NCI-H2107 (cell line): ENCODE data around the gene CDKL1.
"Not testable (repeated sequence)": the region's sequence is repeated elsewhere in the genome, so short reads cannot be mapped to it uniquely, and the experiment has no call there.

Source experiments
- DNase-seq: peaks from one replicate; lab custom pipeline; 2025; lab: John Stamatoyannopoulos, UW

The CDKL1 gene

DNA sequence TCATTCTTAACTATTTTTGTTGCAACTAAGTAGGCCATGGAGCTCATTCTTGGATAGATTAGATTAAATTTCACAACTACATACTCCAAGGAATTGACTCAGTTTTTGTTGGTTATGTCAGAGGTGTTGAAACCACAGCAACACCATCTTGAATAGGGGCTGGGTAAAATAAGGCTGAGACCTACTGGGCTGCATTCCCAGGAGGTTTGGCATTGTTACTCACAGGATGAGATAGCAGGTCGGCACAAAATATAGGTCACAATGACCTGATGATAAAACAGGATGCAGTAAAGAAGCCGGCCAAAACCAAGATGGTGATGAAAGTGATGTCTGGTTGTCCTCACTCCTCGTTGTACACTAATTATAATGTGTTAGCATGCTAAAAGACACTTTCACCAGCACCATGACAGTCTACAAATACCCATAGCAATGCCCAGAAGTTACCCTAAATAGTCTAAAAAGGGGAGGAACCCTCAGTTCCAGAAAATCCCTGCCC lies 63.6 kb downstream of the CDKL1 start:
- no peak for DNase-seq

GRCh38 chr14:50331596-50331995 lies 65.1 kb downstream of the CDKL1 start:
- DNase-seq: no peak

DNA sequence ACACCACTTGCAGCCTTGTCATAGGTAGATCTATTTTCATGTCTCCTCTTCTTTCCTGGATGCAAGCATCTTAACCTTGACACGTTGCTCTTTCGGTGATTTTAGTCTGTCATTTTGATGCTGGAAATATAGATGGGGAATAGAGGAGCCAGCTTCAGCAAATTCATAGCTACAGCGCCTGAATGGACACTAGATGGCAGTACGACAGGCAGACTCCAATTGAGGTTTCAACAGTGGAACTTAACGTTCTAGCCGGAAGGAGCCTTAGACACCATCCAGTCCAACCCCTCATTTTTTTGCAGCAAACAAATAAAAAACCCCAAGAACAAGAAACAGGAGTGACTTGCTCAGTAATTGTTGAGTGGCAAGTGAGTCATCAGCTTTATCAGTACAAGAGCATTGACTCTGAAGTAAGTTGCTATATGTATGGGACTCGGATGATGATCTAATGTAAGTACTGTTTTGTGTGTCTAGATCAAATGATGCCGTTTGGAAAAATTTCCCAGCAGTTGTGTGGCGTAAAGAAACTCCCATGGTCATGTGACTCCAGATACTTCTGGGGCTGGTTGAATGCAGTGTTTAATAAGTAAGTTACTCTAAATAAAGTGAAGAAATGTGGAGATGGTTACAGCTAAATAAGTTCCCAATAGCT lies 75.5 kb downstream of the CDKL1 start:
- peak; percentile 84 for DNase-seq

DNA sequence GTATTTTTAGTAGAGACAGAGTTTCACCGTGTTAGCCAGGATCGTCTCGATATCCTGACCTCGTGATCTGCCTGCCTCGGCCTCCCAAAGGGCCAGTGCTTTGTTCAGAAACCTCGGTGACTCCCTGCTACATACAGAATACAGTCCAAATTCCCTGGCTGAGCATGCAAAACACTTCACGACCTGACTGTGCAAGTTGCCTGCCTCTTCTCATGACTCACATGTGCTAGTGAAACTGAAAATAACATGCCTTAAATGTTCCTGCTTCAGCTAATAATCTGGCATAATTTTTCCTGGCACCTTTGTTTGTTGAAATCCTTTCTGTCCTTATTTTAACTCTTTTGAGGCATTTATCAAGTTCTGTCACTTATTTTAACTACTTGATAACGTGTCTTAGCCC lies 76.4 kb downstream of the CDKL1 start:
- no peak for DNase-seq

- DNase-seq: no peak
Observed at GRCh38 chr14:50319721-50320120, 77.0 kb downstream of the CDKL1 start.

- DNase-seq: no peak
Observed at GRCh38 chr14:50319293-50319692, 77.4 kb downstream of the CDKL1 start.

DNA sequence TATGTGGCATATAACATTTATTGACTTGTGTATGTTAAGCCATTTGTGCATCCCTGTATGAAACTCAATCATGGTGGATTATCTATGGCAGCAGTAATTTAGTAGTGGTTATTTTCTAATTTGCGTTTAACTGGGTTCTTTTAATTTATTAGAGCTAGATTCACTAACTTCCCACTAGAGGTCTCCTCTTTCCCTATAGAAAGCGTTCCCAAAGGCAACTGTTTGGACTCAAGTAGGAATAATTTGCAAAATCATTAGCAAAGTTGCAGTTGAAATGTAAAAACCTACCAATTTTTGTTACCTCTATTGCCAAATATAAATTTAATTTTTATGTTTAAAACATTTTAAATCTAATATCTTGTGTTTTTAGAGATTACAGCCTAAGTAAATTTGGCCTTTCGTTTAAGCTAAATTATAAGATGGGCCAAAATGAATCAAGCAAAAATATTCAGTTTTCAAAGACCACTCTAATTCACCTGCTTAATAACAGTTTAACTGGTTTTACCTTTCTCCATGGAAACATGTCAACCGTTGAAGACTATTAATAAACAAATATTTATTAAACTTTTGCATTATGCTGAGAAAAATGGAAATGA lies 78.6 kb downstream of the CDKL1 start:
- no peak for DNase-seq

DNA sequence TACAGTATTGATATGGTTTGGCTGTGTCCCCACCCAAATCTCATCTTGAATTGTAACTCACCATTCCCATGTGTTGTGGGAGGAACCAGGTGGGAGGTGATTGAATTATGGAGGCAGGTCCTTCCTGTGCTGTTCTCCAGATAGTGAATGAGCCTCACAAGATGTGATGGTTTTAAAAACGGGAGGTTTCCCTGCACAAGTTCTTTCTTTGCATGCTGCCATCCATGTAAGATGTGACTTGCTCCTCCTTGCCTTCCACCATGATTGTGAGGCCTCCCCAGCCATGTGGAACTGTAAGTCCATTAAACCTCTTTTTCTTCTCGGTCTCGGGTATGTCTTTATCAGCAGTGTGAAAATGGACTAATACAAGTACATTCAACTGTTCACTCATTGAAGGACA lies 82.6 kb downstream of the CDKL1 start:
- not testable (repeated sequence) for DNase-seq

- DNase-seq: no peak
Observed at GRCh38 chr14:50312734-50313054, 84.0 kb downstream of the CDKL1 start.

GRCh38 chr14:50311972-50312733 lies 84.5 kb downstream of the CDKL1 start, which contains the start of the genes DMAC2L and L2HGDH:
Gene DMAC2L (plus strand): TSS chr14:50312324. CDS start chr14:50321488, 9,164 bp downstream.
Gene L2HGDH (minus strand): TSS chr14:50312229. CDS start chr14:50312150, 79 bp downstream.
- peak; percentile 99 for DNase-seq

GRCh38 chr14:50311337-50311971 lies 85.2 kb downstream of the CDKL1 start:
- DNase-seq: no peak

DNA sequence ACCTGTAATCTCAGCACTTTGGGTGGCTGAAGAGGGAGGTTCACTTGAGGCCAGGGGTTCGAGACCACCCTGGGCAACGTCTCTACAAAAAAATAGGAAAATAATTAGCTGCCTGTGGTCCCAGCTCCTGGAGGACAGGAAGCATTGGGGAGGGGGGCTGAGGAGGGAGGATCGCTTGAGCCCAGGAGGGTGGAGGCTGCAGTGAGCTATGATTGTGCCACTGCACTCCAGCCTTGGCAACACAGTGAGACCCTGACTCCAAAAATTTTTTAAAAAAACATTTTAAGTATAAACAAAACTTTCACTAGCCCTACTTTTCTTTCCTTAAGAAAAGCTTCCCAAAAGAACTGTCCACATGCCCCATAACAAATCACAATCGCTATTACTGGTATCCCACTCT lies 86.2 kb downstream of the CDKL1 start:
- no peak for DNase-seq

DNA sequence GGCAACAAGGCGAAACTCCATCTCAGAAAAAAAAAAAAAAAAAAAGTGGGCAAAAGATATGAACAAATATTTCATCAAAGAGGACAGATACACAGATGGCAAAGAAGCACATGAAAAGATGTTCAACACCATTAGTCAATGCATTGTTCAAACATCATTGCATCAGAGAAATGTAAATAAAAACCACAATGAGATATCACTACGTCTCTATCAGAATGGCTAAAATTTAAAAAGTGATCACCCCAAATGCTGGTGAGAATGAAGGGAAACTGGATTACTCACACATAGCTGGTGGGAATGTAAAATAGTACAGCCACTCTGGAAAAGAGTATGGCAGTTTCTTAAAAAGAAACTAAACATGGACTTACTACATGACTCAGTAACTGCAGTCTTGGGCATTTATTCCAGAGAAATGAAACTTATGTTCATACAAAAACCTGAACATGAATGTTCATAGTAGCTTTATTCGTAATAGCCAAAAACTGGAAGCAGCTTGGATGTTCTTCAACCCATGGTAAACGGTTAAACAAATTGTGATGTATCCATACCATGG lies 88.2 kb downstream of the CDKL1 start:
- DNase-seq: no peak

GRCh38 chr14:50303744-50304471 lies 92.8 kb downstream of the CDKL1 start:
- no peak for DNase-seq

- no peak for DNase-seq
Observed at GRCh38 chr14:50301914-50302313, 94.8 kb downstream of the CDKL1 start.

DNA sequence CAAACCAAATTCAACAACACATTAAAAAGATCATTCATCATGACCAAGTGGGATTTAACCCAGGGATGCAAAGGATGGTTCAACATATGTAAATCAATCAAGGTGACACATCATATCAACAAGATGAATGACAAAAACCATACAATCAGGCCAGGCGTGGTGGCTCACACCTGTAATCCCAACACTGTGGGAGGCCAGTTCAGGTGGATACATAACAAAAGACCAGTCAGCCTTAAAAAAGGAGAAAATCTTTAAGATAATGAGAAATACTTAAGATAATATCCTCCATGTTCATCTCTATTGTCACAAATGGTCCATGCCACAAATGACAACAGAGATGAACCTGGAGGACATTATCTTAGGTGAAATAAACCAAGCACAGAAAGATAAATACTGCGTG lies 97.1 kb downstream of the CDKL1 start:
- no peak for DNase-seq

- no peak for DNase-seq
Observed at GRCh38 chr14:50290306-50290705, 106.4 kb downstream of the CDKL1 start.

DNA sequence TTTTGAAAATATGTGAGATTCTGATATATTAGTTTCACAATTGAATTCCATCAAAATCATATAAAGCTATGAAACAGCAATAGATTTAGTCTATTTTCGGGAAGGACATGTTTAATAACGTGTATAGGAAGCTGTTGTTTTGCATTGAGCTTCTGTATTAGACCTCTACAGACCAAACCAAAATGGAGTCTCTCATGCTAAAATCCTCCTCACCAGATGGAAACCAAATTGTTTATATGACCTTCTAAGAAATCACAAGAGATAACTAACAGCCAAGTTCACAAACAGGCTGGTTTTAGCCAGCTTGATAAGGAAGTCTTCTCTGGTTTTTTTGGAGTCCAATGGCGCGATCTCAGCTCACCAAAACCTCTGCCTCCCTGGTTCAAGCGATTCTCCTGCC lies 108.5 kb downstream of the CDKL1 start:
- no peak for DNase-seq

DNA sequence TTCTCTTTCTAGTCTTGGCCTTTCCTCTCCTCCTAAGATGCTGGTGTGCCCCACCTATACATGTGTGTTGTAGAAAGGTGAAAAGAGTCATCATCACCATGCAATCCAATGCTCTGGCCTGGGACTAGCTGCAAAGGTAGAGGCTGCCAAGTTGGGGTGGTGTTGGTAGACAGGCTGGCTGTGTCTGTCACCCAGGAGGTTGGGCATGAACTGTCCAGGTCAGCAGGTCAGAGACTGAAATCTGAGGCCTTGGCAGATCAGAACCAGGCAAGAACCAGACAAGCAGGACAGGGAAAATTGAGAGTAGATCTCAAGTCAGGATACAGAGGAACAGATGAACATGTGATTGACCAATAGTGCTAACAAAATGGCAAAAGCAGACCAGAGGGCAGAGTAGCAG lies 110.8 kb downstream of the CDKL1 start:
- no peak for DNase-seq
